ENCODE data around the gene EEFSEC.

GRCh38 chr3:128351546-128351945 lies 198.3 kb downstream of the EEFSEC start:
- TF ChIP-seq, protein P1, sequence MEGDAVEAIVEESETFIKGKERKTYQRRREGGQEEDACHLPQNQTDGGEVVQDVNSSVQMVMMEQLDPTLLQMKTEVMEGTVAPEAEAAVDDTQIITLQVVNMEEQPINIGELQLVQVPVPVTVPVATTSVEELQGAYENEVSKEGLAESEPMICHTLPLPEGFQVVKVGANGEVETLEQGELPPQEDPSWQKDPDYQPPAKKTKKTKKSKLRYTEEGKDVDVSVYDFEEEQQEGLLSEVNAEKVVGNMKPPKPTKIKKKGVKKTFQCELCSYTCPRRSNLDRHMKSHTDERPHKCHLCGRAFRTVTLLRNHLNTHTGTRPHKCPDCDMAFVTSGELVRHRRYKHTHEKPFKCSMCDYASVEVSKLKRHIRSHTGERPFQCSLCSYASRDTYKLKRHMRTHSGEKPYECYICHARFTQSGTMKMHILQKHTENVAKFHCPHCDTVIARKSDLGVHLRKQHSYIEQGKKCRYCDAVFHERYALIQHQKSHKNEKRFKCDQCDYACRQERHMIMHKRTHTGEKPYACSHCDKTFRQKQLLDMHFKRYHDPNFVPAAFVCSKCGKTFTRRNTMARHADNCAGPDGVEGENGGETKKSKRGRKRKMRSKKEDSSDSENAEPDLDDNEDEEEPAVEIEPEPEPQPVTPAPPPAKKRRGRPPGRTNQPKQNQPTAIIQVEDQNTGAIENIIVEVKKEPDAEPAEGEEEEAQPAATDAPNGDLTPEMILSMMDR (IDR thresholded peaks at IDR 0.05; ENCODE audit: low read depth, low read length): no peak
- TF ChIP-seq EZH2phosphoT487 (IDR thresholded peaks at IDR 0.05; ENCODE audit: low read depth): no peak

Measured in OCI-LY3 (cell line).